ENCODE measurements around the gene P2RY8. TPM values are rescaled to one million over a fixed set of nuclear protein-coding genes. Genes with fewer than 3 reads are reported as not detected.

P2RY8 gene
- total and polyA plus RNA-seq, 2 of the 4 experiments (the other 2 are of a cell fraction): not detected

GRCh38 chrX:1519022-1519497 is 17.9 kb downstream of the P2RY8 start:
- Histone ChIP-seq H4K5ac (ENCODE audit: low read depth, low read length) (no peak overlapping the region), H3K4me1 (ENCODE audit: control insufficient read depth, insufficient read depth, low read length) (no peaks in the 10 kb centered on the region), H3K36me3 (ENCODE audit: control insufficient read depth, insufficient read depth, low read length) (no peaks in the 10 kb centered on the region), H4K8ac (ENCODE audit: low read depth in 2 of 2, low read length in 2 of 2) (no peak overlapping the region), H3K9me3 (ENCODE audit: control insufficient read depth, insufficient read depth, low read length) (peaks cover 21% of the 10 kb centered on the region), H2BK5ac (ENCODE audit: low read depth, low read length, poor library complexity, severe bottlenecking) (no peak overlapping the region), H3K56ac (ENCODE audit: extremely low read depth, insufficient read depth, low read length) (no peak overlapping the region), H3K4me3 (ENCODE audit: insufficient read depth, low read depth, low read length) (no peak overlapping the region), H3K23ac (ENCODE audit: low read depth, low read length) (no peak overlapping the region), H2BK20ac (ENCODE audit: low read depth, low read length) (no peak overlapping the region), H3K4ac (ENCODE audit: low read depth, low read length) (no peak overlapping the region), H4K91ac (ENCODE audit: insufficient read depth, low read depth, low read length) (no peak overlapping the region), H3K27me3 (ENCODE audit: control insufficient read depth, insufficient read depth, low read length) (no peaks in the 10 kb centered on the region), H3K14ac (replicated peaks; ENCODE audit: low read depth, low read length) (no peak overlapping the region), H2AFZ (replicated peaks; ENCODE audit: low read length, poor library complexity) (no peak overlapping the region), H3K9ac (ENCODE audit: low read depth, low read length) (no peak overlapping the region), H3K9me1 (ENCODE audit: insufficient read depth, low read length) (no peaks in the 10 kb centered on the region), H2BK15ac (ENCODE audit: low read depth, low read length) (no peak overlapping the region), H2AK5ac (ENCODE audit: low read depth, low read length) (no peak overlapping the region), H3K4me2 (ENCODE audit: low read depth, low read length) (no peak overlapping the region), H2AK9ac (replicated peaks; ENCODE audit: low read depth, low read length, poor library complexity) (no peak overlapping the region), H4K20me1 (ENCODE audit: insufficient read depth, low read length) (no peaks in the 10 kb centered on the region), H3K79me1 (ENCODE audit: low read depth in 1 of 2, low read length in 2 of 2) (no peaks in the 10 kb centered on the region), H3K27ac (ENCODE audit: insufficient read depth, low read length) (no peak overlapping the region), H3K18ac (ENCODE audit: low read depth, low read length) (no peak overlapping the region), H2BK120ac (ENCODE audit: low read depth, low read length) (no peak overlapping the region)
- in situ Hi-C loops (cut with MboI; ENCODE audit: low sequenced_read_pairs): no loop called here
- POLR2A ChIA-PET (ENCODE audit: unreplicated experiment): no interaction called here
- DNase-seq (no peak), ATAC-seq (ENCODE audit: low read depth) (no peak)
- dilution Hi-C loops (cut with HindIII; ENCODE audit: low sequenced_read_pairs, unreplicated experiment): no loop called here
- TF ChIP-seq MXI1 (IDR thresholded peaks at IDR 0.05; ENCODE audit: borderline replicate concordance, low read depth, low read length) (no peak), RAD21 (IDR thresholded peaks at IDR 0.05; ENCODE audit: low read length) (no peak), MAZ (IDR thresholded peaks at IDR 0.05; ENCODE audit: borderline replicate concordance, low read depth, low read length) (no peak), ELK1 (IDR thresholded peaks at IDR 0.05; ENCODE audit: borderline replicate concordance, low read depth, low read length) (no peak), MAFK (IDR thresholded peaks at IDR 0.05; ENCODE audit: low read depth, low read length) (no peak), USF2 (IDR thresholded peaks at IDR 0.05; ENCODE audit: low read depth, low read length) (no peak), RFX5 (IDR thresholded peaks at IDR 0.05; ENCODE audit: low read depth, low read length) (no peak), POLR2A (IDR thresholded peaks at IDR 0.05; ENCODE audit: low read depth, low read length) (no peak), CTCF (conservative IDR thresholded peaks at IDR 0.05; ENCODE audit: low read depth, low read length) (no peak), RCOR1 (IDR thresholded peaks at IDR 0.05; ENCODE audit: insufficient replicate concordance, low read length) (no peak), FOS (IDR thresholded peaks at IDR 0.05; ENCODE audit: low read depth, low read length) (no peak)
- BruUV-seq (replicated peaks): no TSS peak
- intact Hi-C loops (cut with micrococcal nuclease): no loop called here
- WGBS, 2 experiments (ENCODE audit: extremely low coverage in 2 of 2, insufficient read length in 1 of 2): 79% methylated on average over 2 of the region's 2 CpGs; no CpG with 5 or more reads in 1 of the 2 experiments
- CTCF ChIA-PET: no interaction called here
